ENCODE results near the gene PPM1L.

The PPM1L gene

DNA sequence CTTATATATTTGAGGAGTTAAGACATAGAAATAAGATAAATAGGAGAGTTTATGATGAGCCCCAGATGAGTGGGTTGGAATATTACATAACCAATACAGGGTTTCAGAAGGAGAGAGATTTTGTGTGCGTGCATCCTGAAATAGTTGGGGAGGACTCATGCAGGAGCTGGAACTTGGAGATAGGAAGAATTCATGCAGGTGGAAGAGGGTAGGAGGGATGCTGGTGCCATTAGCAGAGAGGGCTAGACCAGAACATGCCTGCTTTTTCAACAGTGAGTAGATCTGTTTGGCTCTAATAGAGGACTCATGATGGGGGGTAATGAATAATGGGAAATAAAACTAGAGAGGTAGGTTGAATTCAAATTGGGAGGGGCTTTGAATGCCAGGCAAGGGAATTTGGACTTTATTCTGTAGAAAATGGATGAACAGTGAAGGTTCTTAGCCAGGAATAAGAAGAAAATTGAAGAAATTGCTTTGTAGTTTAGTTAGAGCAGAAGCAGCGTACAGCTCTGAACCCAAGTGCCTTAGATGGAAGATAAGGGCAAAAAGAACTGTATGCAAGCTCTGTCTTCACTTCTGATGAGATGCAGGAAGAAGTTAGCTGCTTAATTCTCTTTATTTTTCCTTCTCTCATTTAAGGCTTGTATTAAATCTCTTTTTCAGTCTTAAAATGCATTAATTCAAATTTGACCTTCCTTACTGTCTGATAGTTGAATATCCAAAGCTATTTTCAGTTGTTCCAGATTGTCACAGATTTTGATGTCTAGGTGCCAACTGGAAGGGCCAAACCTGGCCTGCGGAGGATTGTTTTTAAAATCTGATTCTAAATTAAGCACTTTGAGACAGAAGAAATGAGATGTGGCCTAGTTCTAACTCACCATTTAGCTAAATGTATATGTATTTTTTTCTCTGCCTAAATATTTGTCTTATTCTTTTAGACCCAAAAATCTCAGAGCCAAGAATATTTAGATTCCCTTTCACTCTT, 86.3 kb downstream of the PPM1L start:
- H2BK120ac ChIP-seq (ENCODE audit: low read depth, low read length) = no peak overlapping the region
- H2BK5ac ChIP-seq (ENCODE audit: low read depth, low read length, poor library complexity, severe bottlenecking) = no peak overlapping the region
- DNase-seq = no peak
- H3K23ac ChIP-seq (ENCODE audit: low read length in 2 of 2) = no peak overlapping the region
- no peak overlapping the region for H4K8ac ChIP-seq (ENCODE audit: low read length)
- no peak overlapping the region for H3K4me3 ChIP-seq (ENCODE audit: insufficient read depth in 1 of 2, low read depth in 1 of 2, low read length in 2 of 2)
- no peak overlapping the region for H2AK5ac ChIP-seq (ENCODE audit: low read length, severe bottlenecking)
- H3K27ac ChIP-seq (ENCODE audit: low read length, poor library complexity, severe bottlenecking) = no peak overlapping the region
- H3K4me2 ChIP-seq (ENCODE audit: low read length, poor library complexity, severe bottlenecking) = no peak overlapping the region
- no peaks in the 10 kb centered on the region for H3K79me1 ChIP-seq (replicated peaks; ENCODE audit: low read length, poor library complexity, severe bottlenecking)
- no peaks in the 10 kb centered on the region for H3K36me3 ChIP-seq (ENCODE audit: control insufficient read depth in 1 of 2, insufficient read depth in 2 of 2, low read depth in 1 of 2, low read length in 2 of 2)
- 82% methylated on average over 3 of the region's 3 CpGs for WGBS
- H4K91ac ChIP-seq (ENCODE audit: low read length) = no peak overlapping the region
- H3K4me1 ChIP-seq (ENCODE audit: control insufficient read depth, insufficient read depth, low read depth, low read length) = no peaks in the 10 kb centered on the region
- H3K9ac ChIP-seq (ENCODE audit: low read length) = no peak overlapping the region
- H2BK15ac ChIP-seq (ENCODE audit: low read depth, poor library complexity, severe bottlenecking) = no peak overlapping the region
- H3K18ac ChIP-seq (ENCODE audit: low read depth in 1 of 2, low read length in 2 of 2) = no peak overlapping the region
- H3K14ac ChIP-seq (ENCODE audit: low read length in 2 of 2) = no peak overlapping the region
- H3K9me3 ChIP-seq (ENCODE audit: control insufficient read depth, low read length) = peaks cover 9% of the 10 kb centered on the region
- H2AFZ ChIP-seq (ENCODE audit: low read depth, low read length) = no peak overlapping the region
- no peak overlapping the region for H3K4ac ChIP-seq (ENCODE audit: low read depth in 1 of 2, low read length in 2 of 2)
- no peak overlapping the region for H2BK12ac ChIP-seq (ENCODE audit: low read length in 2 of 2)
- H3K27me3 ChIP-seq (ENCODE audit: control insufficient read depth in 1 of 2, insufficient read depth in 1 of 2, low read length in 2 of 2) = no peaks in the 10 kb centered on the region

DNA sequence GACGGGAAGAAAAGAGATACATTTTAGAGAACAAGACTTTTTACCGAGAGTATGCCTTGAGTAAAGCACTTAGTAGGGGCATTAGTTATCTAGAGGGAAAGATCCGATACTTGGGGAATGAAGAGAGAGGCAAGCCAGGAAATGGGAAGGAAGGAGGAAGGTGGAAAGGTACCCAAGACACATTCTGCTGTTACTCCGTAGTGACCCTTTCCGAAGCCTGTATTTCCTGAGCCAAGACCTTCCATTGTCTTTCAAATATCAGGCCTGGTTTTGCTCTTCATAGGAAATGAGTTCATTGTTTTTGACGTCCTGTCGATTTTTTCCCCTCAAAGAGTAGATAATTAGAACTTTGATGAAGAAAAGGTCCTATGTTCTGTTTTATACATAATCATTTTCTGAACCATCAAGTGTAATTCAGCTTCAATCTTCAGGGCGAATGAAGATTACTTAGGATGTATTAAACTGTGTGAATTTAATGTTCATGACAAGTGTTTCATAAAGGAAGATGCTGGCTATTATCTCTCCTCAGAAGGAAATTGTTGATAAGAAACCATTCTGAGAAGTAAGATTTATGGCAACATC, 95.7 kb downstream of the PPM1L start:
- Histone ChIP-seq H3K14ac (ENCODE audit: low read length in 2 of 2) (no peak overlapping the region), H3K18ac (ENCODE audit: low read depth in 1 of 2, low read length in 2 of 2) (no peak overlapping the region), H3K27ac (ENCODE audit: low read length, poor library complexity, severe bottlenecking) (no peak overlapping the region), H3K9ac (ENCODE audit: low read length) (no peak overlapping the region), H3K23ac (ENCODE audit: low read length in 2 of 2) (no peak overlapping the region), H3K36me3 (ENCODE audit: control insufficient read depth in 1 of 2, insufficient read depth in 2 of 2, low read depth in 1 of 2, low read length in 2 of 2) (no peaks in the 10 kb centered on the region), H2BK12ac (ENCODE audit: low read length in 2 of 2) (no peak overlapping the region), H4K8ac (ENCODE audit: low read length) (no peak overlapping the region), H2AFZ (ENCODE audit: low read depth, low read length) (no peak overlapping the region), H3K79me1 (replicated peaks; ENCODE audit: low read length, poor library complexity, severe bottlenecking) (no peaks in the 10 kb centered on the region), H2BK15ac (ENCODE audit: low read depth, poor library complexity, severe bottlenecking) (no peak overlapping the region), H3K4me2 (ENCODE audit: low read length, poor library complexity, severe bottlenecking) (no peak overlapping the region), H3K4me1 (ENCODE audit: control insufficient read depth, insufficient read depth, low read depth, low read length) (no peaks in the 10 kb centered on the region), H3K27me3 (ENCODE audit: control insufficient read depth in 1 of 2, insufficient read depth in 1 of 2, low read length in 2 of 2) (no peaks in the 10 kb centered on the region), H3K4ac (ENCODE audit: low read depth in 1 of 2, low read length in 2 of 2) (no peak overlapping the region), H2AK5ac (ENCODE audit: low read length, severe bottlenecking) (no peak overlapping the region), H3K9me3 (ENCODE audit: control insufficient read depth, low read length) (peaks cover 3% of the 10 kb centered on the region), H3K4me3 (ENCODE audit: insufficient read depth in 1 of 2, low read depth in 1 of 2, low read length in 2 of 2) (no peak overlapping the region), H2BK5ac (ENCODE audit: low read depth, low read length, poor library complexity, severe bottlenecking) (no peak overlapping the region), H4K91ac (ENCODE audit: low read length) (no peak overlapping the region), H2BK120ac (ENCODE audit: low read depth, low read length) (no peak overlapping the region)
- 92% methylated on average over 6 of the region's 8 CpGs for WGBS
- DNase-seq = no peak

DNA sequence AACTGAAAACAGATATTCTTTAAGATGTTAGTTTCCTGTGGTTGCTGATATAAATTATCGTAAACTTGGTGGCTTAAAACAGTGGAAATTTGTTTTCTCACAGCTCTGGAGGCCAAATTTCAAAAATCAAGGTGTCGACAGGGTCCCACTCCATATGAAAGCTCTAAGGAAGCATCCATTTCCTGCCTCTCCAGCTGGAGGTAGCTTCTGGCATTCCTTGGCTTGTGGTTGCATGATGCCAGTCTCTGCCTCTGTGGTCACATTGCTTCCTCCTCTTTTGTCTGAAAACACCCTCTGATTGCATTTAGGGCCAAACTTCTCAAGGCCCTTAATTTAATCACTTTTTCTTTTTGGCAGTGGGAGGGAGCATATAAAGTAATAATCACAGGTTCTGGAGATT, 96.8 kb downstream of the PPM1L start:
- Histone ChIP-seq H3K23ac (ENCODE audit: low read length in 2 of 2) (no peak overlapping the region), H2AK5ac (ENCODE audit: low read length, severe bottlenecking) (no peak overlapping the region), H2BK120ac (ENCODE audit: low read depth, low read length) (no peak overlapping the region), H3K4me2 (ENCODE audit: low read length, poor library complexity, severe bottlenecking) (no peak overlapping the region), H3K4me3 (ENCODE audit: insufficient read depth in 1 of 2, low read depth in 1 of 2, low read length in 2 of 2) (no peak overlapping the region), H3K4me1 (ENCODE audit: control insufficient read depth, insufficient read depth, low read depth, low read length) (no peaks in the 10 kb centered on the region), H2AFZ (ENCODE audit: low read depth, low read length) (no peak overlapping the region), H3K4ac (ENCODE audit: low read depth in 1 of 2, low read length in 2 of 2) (no peak overlapping the region), H2BK12ac (ENCODE audit: low read length in 2 of 2) (no peak overlapping the region), H3K27ac (ENCODE audit: low read length, poor library complexity, severe bottlenecking) (no peak overlapping the region), H3K79me1 (replicated peaks; ENCODE audit: low read length, poor library complexity, severe bottlenecking) (no peaks in the 10 kb centered on the region), H3K36me3 (ENCODE audit: control insufficient read depth in 1 of 2, insufficient read depth in 2 of 2, low read depth in 1 of 2, low read length in 2 of 2) (no peaks in the 10 kb centered on the region), H3K9me3 (ENCODE audit: control insufficient read depth, low read length) (peaks cover 3% of the 10 kb centered on the region), H4K91ac (ENCODE audit: low read length) (no peak overlapping the region), H2BK5ac (ENCODE audit: low read depth, low read length, poor library complexity, severe bottlenecking) (no peak overlapping the region), H3K18ac (ENCODE audit: low read depth in 1 of 2, low read length in 2 of 2) (no peak overlapping the region), H2BK15ac (ENCODE audit: low read depth, poor library complexity, severe bottlenecking) (no peak overlapping the region), H3K27me3 (ENCODE audit: control insufficient read depth in 1 of 2, insufficient read depth in 1 of 2, low read length in 2 of 2) (no peaks in the 10 kb centered on the region), H3K14ac (ENCODE audit: low read length in 2 of 2) (no peak overlapping the region), H3K9ac (ENCODE audit: low read length) (no peak overlapping the region), H4K8ac (ENCODE audit: low read length) (no peak overlapping the region)
- no peak for DNase-seq
- 84% methylated on average over 2 of the region's 2 CpGs for WGBS

DNA sequence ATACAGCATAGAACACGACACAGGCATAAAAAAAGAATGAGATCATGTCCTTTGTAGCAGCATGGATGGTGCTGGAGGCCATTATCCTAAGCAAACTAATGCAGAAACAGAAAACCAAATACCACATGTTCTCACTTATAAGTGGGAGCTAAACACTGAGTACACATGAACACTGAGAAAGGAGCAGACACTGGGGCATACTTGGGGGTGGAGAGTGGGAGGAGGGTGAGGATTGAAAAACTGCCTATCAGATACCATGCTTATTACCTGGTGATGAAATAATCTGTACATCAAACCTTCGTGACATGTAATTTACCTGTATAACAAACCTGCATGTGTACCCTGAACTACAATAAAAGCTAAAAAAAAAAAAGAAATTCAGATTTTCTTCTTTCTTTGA, 100.4 kb downstream of the PPM1L start:
- no peak for DNase-seq
- Histone ChIP-seq H3K4me3 (ENCODE audit: insufficient read depth in 1 of 2, low read depth in 1 of 2, low read length in 2 of 2) (no peak overlapping the region), H3K4ac (ENCODE audit: low read depth in 1 of 2, low read length in 2 of 2) (no peak overlapping the region), H4K91ac (ENCODE audit: low read length) (no peak overlapping the region), H3K36me3 (ENCODE audit: control insufficient read depth in 1 of 2, insufficient read depth in 2 of 2, low read depth in 1 of 2, low read length in 2 of 2) (no peaks in the 10 kb centered on the region), H3K4me1 (ENCODE audit: control insufficient read depth, insufficient read depth, low read depth, low read length) (no peaks in the 10 kb centered on the region), H2AK5ac (ENCODE audit: low read length, severe bottlenecking) (no peak overlapping the region), H2AFZ (ENCODE audit: low read depth, low read length) (no peak overlapping the region), H3K14ac (ENCODE audit: low read length in 2 of 2) (no peak overlapping the region), H3K27ac (ENCODE audit: low read length, poor library complexity, severe bottlenecking) (no peak overlapping the region), H2BK5ac (ENCODE audit: low read depth, low read length, poor library complexity, severe bottlenecking) (no peak overlapping the region), H2BK120ac (ENCODE audit: low read depth, low read length) (no peak overlapping the region), H3K18ac (ENCODE audit: low read depth in 1 of 2, low read length in 2 of 2) (no peak overlapping the region), H3K9me3 (ENCODE audit: control insufficient read depth, low read length) (peaks cover 3% of the 10 kb centered on the region), H3K79me1 (replicated peaks; ENCODE audit: low read length, poor library complexity, severe bottlenecking) (no peaks in the 10 kb centered on the region), H4K8ac (ENCODE audit: low read length) (no peak overlapping the region), H3K4me2 (ENCODE audit: low read length, poor library complexity, severe bottlenecking) (no peak overlapping the region), H2BK12ac (ENCODE audit: low read length in 2 of 2) (no peak overlapping the region), H3K9ac (ENCODE audit: low read length) (no peak overlapping the region), H2BK15ac (ENCODE audit: low read depth, poor library complexity, severe bottlenecking) (no peak overlapping the region), H3K23ac (ENCODE audit: low read length in 2 of 2) (no peak overlapping the region), H3K27me3 (ENCODE audit: control insufficient read depth in 1 of 2, insufficient read depth in 1 of 2, low read length in 2 of 2) (no peaks in the 10 kb centered on the region)
- WGBS = 100% methylated on average over 1 of the region's 2 CpGs

All from mesenchymal stem cell (in vitro differentiated cells and primary cell).